NCI-H2107 (cell line): Measurements from ENCODE around the gene EYA3.

Experiments used
- DNase-seq: peaks from one replicate; lab custom pipeline; 2025; lab: John Stamatoyannopoulos, UW

Gene EYA3

DNA sequence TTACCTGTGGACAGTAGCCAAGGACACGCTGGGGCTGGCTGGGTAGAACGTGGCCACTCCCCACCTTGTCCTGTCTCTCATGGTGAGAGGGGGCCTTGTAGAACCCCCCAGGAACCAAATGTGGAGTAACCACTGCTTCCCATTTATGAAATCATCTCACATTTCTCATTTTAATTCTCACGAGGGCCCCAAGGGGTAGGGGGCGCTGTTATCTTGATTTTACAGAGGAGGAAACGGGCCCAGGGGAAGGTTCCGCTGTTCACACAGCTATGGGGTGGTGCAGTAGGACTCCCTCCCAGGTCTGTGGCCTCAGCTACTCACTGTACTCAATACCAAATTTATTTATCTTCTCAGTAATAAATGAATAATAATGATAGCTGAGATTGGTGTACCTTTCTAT lies 148.1 kb downstream of the EYA3 start:
- DNase-seq, result no peak

DNA sequence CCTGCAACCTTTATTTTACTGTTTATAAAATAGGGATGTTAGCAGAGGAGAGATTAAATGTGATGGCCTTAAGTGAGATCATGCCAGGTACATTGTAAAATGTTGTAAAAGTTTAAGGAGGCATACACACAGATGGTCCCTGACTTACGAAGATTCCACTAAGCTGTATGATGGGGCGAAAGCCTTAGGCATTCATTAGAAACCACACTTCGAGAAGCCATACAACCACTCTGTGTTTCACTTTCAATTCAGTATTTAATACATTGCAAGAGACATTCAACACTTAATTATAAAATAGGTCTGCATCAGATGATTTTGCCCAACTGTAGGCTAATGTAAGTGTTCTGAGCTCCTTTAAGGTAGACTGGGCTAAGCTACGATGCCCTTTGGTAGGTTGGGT lies 149.9 kb downstream of the EYA3 start:
- DNase-seq, result no peak

DNA sequence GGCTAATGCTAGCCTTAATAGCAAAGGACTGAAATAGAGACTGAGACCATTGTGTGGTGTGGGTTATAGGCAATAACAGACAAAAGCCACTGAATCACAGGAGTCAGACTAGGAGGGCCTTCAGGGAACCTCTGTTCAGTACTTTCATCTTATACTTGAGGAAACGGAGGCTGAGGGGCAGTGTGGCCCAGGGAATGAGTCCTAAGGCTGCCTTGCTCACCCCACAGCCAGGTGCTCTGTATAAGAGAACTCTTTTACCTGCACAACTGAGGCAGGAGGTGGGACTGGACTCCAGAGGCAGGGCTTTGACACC lies 150.9 kb downstream of the EYA3 start:
- DNase-seq, result no peak

DNA sequence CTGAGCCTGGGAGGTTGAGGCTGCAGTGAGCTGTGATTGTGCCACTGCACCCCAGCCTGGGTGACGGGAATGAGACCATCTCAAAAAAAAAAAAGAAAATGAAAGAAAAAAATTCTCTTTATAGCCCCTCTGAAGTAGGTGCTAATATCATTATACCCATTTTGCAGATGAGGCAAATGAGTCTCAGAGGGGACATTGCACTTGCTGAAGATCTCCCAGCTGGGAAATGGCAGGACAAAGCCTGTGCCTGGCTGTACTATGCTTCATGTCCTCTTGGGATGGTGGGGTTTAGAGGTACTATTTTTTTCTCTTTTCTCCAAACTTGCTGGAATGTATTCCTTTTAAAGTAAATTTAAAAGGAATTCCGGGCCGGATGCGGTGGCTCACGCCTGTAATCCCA lies 152.0 kb downstream of the EYA3 start:
- no peak for DNase-seq

DNA sequence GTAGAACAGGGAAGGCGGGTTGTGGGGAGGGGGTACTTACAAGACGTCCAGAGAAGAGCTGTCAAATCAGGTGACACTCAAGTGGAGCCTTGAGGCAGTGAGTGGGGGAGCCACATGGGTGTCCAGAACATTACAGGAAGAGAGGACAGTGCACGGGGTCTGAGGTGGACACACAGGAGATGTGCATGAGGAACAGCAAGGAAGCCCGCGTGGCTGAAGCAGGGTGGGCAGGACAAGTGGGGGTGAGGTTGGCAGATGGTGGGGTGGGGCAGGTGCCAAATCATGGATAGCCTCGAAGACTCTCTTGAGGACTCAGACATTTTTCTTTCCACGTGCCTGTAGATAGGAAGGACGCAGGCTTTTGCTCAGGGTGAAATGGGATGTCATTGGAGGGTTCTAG lies 152.7 kb downstream of the EYA3 start:
- DNase-seq, result no peak

DNA sequence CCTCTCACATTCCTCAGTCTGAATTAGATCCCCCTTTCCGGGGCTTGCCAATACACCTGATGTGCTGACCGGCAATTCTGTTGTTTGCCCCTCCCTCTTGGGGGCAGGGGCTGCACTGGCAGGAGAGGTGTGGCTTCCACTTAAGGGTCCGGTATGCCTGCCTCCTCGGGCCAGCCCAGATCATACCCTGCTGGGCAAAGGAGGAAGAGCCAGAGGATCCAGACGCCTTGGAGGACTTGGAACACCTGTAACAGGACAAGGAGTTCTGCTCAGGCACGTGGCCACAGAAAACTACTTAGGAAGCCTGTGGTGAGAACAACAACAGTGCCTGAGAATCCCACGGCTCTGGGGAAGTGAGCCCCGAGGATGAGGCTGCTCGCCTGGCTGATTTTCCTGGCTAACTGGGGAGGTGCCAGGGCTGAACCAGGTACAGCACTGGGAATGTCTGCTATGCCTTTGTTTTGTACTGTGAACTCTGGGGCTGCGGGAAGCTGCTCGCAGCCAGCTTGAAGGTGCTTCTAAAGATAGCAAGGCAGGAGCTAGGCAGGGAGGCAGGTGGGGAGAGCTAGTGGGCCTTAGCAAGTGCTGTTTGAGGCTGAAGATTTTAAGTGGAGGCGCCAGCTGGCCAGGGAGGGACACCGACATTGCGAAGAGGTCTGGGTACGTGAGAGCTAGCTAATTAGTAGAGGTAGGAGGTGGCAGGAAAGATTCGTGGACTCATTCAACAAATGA lies 153.4 kb downstream of the EYA3 start, which contains the start of gene SMPDL3B:
TSS of gene SMPDL3B (plus strand) at position 183 of the 732 bp plus-strand sequence. CDS start at position 367, 184 bp downstream.
- DNase-seq, result peak; percentile 72

DNA sequence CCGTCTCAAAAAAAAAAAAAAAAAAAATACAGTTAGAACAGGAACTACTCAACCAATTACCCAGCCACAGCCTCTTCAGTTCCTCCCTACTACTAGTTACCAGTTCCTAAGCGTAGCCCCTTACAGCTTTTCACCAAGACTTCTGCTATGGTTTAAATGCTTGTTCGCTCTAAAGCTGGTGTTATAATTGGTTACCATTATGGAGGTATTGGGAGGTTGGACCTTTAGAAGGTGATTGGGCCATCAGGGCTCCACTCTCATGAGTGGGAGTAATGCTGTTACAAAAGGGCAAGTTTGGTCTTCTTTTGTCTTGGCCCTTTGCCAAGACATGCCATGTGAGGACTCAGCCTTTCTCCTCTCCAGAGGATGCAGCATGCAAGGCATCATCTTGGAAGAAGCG lies 156.7 kb downstream of the EYA3 start:
- no peak for DNase-seq

DNA sequence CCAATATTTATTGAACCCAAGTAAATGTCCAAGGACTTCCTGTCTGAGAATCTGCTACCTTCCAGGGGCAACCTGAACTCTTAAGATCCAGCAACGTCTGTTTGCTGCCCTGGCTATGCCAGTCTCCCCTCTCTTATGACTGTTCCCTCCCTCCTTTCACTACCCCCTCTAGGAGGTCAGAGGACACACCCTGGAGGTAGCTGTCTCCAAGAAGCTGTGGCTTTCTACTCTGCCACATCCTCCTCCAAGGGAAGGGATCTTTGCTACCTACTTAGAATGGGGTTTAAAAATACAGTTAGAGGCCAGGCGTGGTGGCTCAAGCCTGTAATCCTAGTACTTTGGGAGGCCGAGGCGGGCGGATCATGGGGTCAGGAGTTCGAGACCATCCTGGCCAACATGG lies 157.2 kb downstream of the EYA3 start:
- DNase-seq, result no peak

DNA sequence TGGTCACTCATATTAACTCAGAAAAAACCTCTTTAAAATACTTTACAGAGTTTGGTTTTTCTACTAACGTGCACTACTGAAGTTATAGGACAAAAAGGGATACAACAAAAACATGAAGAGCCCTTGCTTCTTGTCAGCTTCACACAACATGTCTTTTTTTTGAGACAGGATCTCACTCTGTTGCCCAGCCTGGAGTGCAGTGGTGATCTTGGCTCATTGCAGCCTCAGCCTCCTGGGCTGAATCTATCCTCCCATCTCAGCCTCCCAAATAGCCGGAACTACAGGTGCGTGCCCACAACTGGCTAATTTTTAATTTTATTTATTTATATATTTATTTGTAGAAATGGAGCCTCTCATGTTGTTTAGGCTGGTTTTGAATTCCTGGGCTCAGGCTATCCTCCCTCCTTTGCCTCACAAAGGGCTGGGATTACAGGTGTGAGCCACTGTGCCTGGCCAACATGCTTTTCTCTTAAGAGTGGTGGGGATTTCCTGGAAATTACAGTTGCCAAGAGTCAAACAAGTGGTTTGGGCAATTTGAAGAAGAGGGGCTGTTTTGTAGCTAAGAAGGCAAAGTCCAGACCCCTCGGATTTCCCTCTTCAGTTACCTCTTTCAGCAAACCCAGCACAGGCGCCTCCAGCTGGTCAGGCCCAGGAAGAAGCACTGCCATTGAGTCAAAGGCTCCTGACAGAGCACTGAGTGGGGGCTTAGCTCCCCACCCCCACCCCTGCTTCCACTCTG lies 160.0 kb downstream of the EYA3 start:
- DNase-seq, result no peak

DNA sequence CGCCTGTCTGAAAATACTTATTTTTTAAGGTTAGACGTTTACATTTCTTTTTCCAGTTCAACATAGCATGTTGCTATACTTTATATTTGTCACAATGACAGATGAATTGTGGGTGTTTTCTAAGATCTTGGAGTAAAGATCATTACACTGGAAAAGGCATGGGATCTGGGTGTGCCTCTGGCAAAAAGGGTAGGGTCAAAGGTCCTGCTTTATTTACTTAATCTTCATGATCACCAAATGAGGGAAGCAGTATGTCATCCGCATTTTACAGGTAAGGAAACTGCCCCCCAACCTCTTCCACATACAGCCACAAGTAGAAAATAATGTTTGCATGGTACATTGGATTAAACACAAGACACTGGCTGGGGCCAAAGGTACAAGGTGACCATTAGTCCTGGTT lies 166.1 kb downstream of the EYA3 start:
- no peak for DNase-seq
